Muscle of leg (tissue), 11 donors: Measurements from ENCODE around the gene DDC. TPM values are rescaled to one million over a fixed set of nuclear protein-coding genes. Genes with fewer than 3 reads are reported as not detected.
A peak's percentile ranks its signal among the peaks of the same experiment; 100 is the strongest.
"Not testable (repeated sequence)": the region's sequence is repeated elsewhere in the genome, so short reads cannot be mapped to it uniquely, and the experiment has no call there.

Source experiments
- DNase-seq: peaks from one replicate; pipeline ENCODE4 v3.0.0; 2013
- H3K27ac ChIP-seq: one replicate; pipeline ENCODE4 v1.5.1; 2013; ENCODE audit warnings: mild to moderate bottlenecking, low read length, control low read depth
- H3K27me3 ChIP-seq: one replicate; pipeline ENCODE4 v1.6.1; 2013; ENCODE audit warnings: low read length; ENCODE audit not compliant: control insufficient read depth, insufficient read depth
- H3K36me3 ChIP-seq: one replicate; pipeline ENCODE4 v1.6.1; 2013; ENCODE audit warnings: low read length; ENCODE audit not compliant: control insufficient read depth, insufficient read depth
- H3K4me1 ChIP-seq: one replicate; pipeline ENCODE4 v1.6.1; 2013; ENCODE audit warnings: low read length; ENCODE audit not compliant: control insufficient read depth, insufficient read depth
- H3K4me3 ChIP-seq: one replicate; pipeline ENCODE4 v1.5.1; 2013; ENCODE audit warnings: low read length, control low read depth
- H3K9me3 ChIP-seq: replicated peaks from 2 replicates; pipeline ENCODE4 v1.6.1; 2013; ENCODE audit warnings: low read depth, low read length; ENCODE audit not compliant: control insufficient read depth
- WGBS: methylation state at CpG from one replicate; pipeline ENCODE4 v1.1.5; 2013; ENCODE audit warnings: missing lambda C conversion rate; ENCODE audit not compliant: insufficient coverage; 5-methylcytosine and 5-hydroxymethylcytosine counted together
- polyA plus RNA-seq, 8 donors: library from polyadenylated mRNA; unstranded; fragments of 120-200 nt; gene quantifications; one replicate each; pipeline versions ENCODE4 v1.2.1 to v1.2.3, GENCODE V29; 2013; ENCODE audit warnings: inconsistent platforms in 1 of 8, low replicate concordance in 1 of 8; ENCODE audit not compliant: insufficient read length in 8 of 8, insufficient read depth in 1 of 8
- total RNA-seq: library from RNA; stranded (reverse); fragments of 120-200 nt; gene quantifications from one replicate; pipeline ENCODE4 v1.2.4, GENCODE V29; 2013

The DDC gene
- total and polyA plus RNA-seq, 9 donors, result 0.09 to 13.2 (median 0.26) TPM; not detected in 2

GRCh38 chr7:50542132-50542531 is 23.1 kb downstream of the DDC start:
- Histone ChIP-seq H3K4me1 (no peaks in the 10 kb centered on the region), H3K27ac (no peak overlapping the region), H3K9me3 (no peaks in the 10 kb centered on the region), H3K36me3 (no peaks in the 10 kb centered on the region), H3K4me3 (no peak overlapping the region), H3K27me3 (no peaks in the 10 kb centered on the region)
- DNase-seq, result peak; percentile 19
- 47% methylated on average over 9 of the region's 11 CpGs for WGBS

GRCh38 chr7:50540785-50541579 is 24.2 kb downstream of the DDC start:
- H3K27me3 ChIP-seq, result no peaks in the 10 kb centered on the region
- H3K9me3 ChIP-seq, result no peaks in the 10 kb centered on the region
- 80% methylated on average over 2 of the region's 9 CpGs for WGBS
- DNase-seq, result no peak
- no peaks in the 10 kb centered on the region for H3K36me3 ChIP-seq
- no peak overlapping the region for H3K27ac ChIP-seq
- no peaks in the 10 kb centered on the region for H3K4me1 ChIP-seq
- no peak overlapping the region for H3K4me3 ChIP-seq

DNA sequence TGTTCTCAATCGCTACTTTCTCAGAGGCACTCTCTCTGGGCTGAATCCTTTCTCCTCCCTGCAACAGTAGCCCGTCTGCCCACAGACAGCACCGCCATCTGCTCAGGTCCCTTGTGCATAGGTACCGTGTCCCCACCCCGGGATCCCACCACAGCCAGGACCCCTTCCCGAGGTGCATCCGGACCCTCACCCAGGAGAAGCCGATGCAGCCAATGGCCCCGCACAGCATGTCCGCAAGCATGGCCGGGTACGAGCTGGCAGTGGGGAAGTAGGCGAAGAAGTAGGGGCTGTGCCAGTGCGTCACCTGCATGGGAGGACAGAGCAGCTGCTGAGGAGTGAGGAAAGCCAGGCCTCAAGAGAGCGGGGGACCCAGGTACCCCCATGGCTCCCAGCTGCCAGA is 25.5 kb downstream of the DDC start:
- Histone ChIP-seq H3K4me3 (no peak overlapping the region), H3K9me3 (no peaks in the 10 kb centered on the region), H3K27ac (no peak overlapping the region), H3K4me1 (peaks cover 2% of the 10 kb centered on the region), H3K36me3 (no peaks in the 10 kb centered on the region), H3K27me3 (no peaks in the 10 kb centered on the region)
- DNase-seq, result no peak
- WGBS, result 89% methylated on average over 14 of the region's 15 CpGs

DNA sequence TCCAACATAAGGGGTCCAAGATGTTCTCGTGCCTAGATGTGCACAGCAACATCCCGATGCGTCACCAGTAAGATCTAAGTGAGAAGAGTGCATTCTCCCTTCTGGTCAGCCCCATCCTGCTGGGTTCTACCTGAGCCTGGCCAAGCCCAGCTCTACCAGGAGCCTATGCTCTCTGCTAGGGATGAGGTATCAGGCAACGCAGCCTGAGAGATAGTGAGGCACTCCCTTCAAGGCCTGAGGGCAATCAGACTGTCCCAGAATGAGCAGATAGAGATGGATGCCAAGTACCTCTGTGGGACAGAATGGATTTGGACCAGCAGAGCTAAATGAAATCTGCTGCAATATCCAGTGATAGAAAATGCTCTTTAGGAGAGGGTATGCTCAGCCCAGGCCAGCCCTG is 26.7 kb downstream of the DDC start:
- no peak overlapping the region for H3K27ac ChIP-seq
- H3K27me3 ChIP-seq, result no peaks in the 10 kb centered on the region
- H3K4me1 ChIP-seq, result peaks cover 2% of the 10 kb centered on the region
- WGBS, result 86% methylated on average over 4 of the region's 4 CpGs
- H3K36me3 ChIP-seq, result no peaks in the 10 kb centered on the region
- no peak for DNase-seq
- no peaks in the 10 kb centered on the region for H3K9me3 ChIP-seq
- H3K4me3 ChIP-seq, result no peak overlapping the region

DNA sequence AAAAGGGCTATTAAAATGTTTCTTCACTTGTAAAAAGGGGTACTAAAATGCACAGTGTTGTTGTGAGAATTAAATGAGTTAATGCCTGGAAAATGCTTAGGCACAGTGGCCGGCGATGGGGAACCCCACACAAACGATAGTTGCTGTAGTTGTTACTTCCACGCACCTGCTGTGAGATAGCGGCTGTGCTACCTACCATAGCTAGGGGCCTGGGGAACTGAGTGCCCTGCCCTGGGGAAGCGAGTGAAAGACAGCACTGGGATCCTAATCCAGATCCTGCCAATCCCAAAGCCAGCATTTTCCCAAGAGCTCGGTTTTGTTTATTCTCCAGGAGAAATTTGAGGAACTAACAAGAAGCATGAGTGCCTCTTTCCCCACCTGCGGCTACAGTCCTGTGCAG is 27.8 kb downstream of the DDC start:
- no peaks in the 10 kb centered on the region for H3K27me3 ChIP-seq
- 89% methylated on average over 8 of the region's 8 CpGs for WGBS
- H3K4me1 ChIP-seq, result peaks cover 2% of the 10 kb centered on the region
- no peaks in the 10 kb centered on the region for H3K9me3 ChIP-seq
- no peaks in the 10 kb centered on the region for H3K36me3 ChIP-seq
- no peak overlapping the region for H3K27ac ChIP-seq
- DNase-seq, result no peak
- no peak overlapping the region for H3K4me3 ChIP-seq

DNA sequence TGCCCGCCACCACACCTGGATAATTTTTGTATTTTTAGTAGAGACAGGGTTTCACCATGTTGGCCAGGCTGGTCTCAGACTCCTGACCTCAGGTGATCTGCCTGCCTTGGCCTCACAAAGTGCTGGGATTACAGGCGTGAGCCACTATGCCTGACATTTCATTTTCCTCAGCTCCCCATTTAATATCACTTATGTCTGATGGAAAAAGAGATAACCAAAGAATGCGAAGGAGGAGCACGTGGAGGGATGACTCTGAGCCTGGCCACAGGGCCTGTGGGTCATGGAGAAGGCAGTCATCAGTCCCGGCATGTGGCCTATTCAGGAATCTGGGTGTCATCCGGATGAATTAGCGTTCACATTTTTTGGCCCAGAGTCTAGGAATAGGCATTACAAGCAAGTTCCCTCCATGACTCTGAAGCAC is 29.9 kb downstream of the DDC start:
- not testable (repeated sequence) for H3K4me1 ChIP-seq, H3K27ac ChIP-seq, DNase-seq, H3K36me3 ChIP-seq, H3K9me3 ChIP-seq, H3K27me3 ChIP-seq, H3K4me3 ChIP-seq
- 91% methylated on average over 5 of the region's 7 CpGs for WGBS

DNA sequence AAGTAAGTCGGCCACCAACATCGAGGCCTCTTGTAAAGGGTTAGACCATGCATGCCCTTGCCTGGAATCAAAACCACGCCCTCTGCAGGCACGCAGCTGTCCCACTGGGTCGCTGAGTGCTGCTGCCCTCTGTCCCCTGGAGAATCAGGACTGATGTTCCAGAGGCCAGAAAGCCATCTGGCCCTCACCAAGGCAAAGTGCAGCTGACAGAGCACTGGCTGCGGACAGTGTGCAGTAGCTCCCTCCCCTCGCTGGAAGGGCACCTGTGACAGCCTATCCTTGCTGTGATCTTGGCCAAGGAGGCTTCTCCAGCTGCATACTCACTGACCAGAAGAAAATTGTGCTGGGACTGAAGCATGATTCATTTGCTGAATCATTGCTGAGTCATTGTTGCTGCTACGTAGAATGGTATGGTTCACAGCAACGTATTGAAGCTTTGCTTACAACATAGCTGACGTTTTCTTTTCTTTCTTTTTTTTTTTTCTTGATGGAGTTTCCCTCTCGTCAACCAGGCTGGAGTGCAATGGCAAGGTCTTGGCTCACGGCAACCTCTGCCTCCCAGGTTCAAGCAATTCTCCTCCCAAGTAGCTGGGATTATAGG is 30.4 kb downstream of the DDC start:
- H3K27me3 ChIP-seq, result peaks cover 2% of the 10 kb centered on the region
- peaks cover 2% of the 10 kb centered on the region for H3K4me1 ChIP-seq
- no peak overlapping the region for H3K4me3 ChIP-seq
- no peaks in the 10 kb centered on the region for H3K36me3 ChIP-seq
- no peak overlapping the region for H3K27ac ChIP-seq
- no peaks in the 10 kb centered on the region for H3K9me3 ChIP-seq
- 63% methylated on average over 9 of the region's 12 CpGs for WGBS
- peak; percentile 32 for DNase-seq

DNA sequence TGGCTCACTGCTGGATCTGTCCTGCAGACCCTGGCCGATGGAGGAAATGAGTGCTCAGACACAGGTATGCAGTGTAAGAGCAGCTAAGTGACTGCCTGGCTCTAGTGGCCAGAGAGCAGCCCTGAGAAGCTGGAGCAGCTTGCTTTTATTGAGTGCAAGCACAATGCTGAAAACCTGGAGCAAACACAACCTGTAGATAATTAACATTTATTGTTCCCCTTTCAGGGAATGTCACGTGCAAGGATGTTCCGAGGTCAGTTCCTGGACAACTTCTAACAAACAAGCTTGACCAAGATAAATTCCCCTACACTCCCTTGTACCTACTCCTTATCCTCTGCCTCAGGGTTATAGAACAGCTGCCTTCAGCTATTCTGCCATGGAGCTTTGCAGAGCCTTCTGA is 31.3 kb downstream of the DDC start:
- no peaks in the 10 kb centered on the region for H3K9me3 ChIP-seq
- H3K27me3 ChIP-seq, result peaks cover 2% of the 10 kb centered on the region
- H3K36me3 ChIP-seq, result no peaks in the 10 kb centered on the region
- H3K4me1 ChIP-seq, result peaks cover 2% of the 10 kb centered on the region
- H3K4me3 ChIP-seq, result no peak overlapping the region
- H3K27ac ChIP-seq, result no peak overlapping the region
- 58% methylated on average over 3 of the region's 3 CpGs for WGBS
- no peak for DNase-seq

GRCh38 chr7:50531928-50532327 is 33.3 kb downstream of the DDC start:
- no peaks in the 10 kb centered on the region for H3K36me3 ChIP-seq
- peaks cover 2% of the 10 kb centered on the region for H3K4me1 ChIP-seq
- DNase-seq, result no peak

GRCh38 chr7:50531401-50531911 is 33.7 kb downstream of the DDC start:
- no peak overlapping the region for H3K27ac ChIP-seq
- no peaks in the 10 kb centered on the region for H3K9me3 ChIP-seq
- no peak overlapping the region for H3K4me3 ChIP-seq
- H3K36me3 ChIP-seq, result no peaks in the 10 kb centered on the region
- DNase-seq, result no peak
- peaks cover 2% of the 10 kb centered on the region for H3K4me1 ChIP-seq
- 52% methylated on average over 8 of the region's 12 CpGs for WGBS
- H3K27me3 ChIP-seq, result peaks cover 3% of the 10 kb centered on the region

More at GRCh38 chr7:50531928-50532327, 33.3 kb downstream of the DDC start:
- H3K27ac ChIP-seq, result no peak overlapping the region
- H3K4me3 ChIP-seq, result no peak overlapping the region
- H3K9me3 ChIP-seq, result no peaks in the 10 kb centered on the region
- WGBS, result 46% methylated on average over 3 of the region's 7 CpGs
- H3K27me3 ChIP-seq, result peaks cover 3% of the 10 kb centered on the region
